Measurements from ENCODE around the gene DNER.
"Not testable (repeated sequence)": the region's sequence is repeated elsewhere in the genome, so short reads cannot be mapped to it uniquely, and the experiment has no call there.

DNER gene

GRCh38 chr2:229562472-229563127 is 151.8 kb downstream of the DNER start:
- no peak for DNase-seq

- DNase-seq, result no peak
Observed at GRCh38 chr2:229559986-229560385, 154.4 kb downstream of the DNER start.

GRCh38 chr2:229553091-229553490 is 161.3 kb downstream of the DNER start:
- no peak for DNase-seq

GRCh38 chr2:229543176-229543873 is 171.0 kb downstream of the DNER start:
- DNase-seq, result no peak

- DNase-seq, result no peak
Observed at GRCh38 chr2:229539628-229540027, 174.7 kb downstream of the DNER start.

- no peak for DNase-seq
Observed at GRCh38 chr2:229531594-229531993, 182.8 kb downstream of the DNER start.

GRCh38 chr2:229530434-229530833 is 183.9 kb downstream of the DNER start:
- no peak for DNase-seq

GRCh38 chr2:229528846-229529245 is 185.5 kb downstream of the DNER start:
- DNase-seq, result no peak

GRCh38 chr2:229526951-229527350 is 187.4 kb downstream of the DNER start:
- no peak for DNase-seq

GRCh38 chr2:229524799-229525198 is 189.6 kb downstream of the DNER start:
- DNase-seq, result no peak

- DNase-seq, result no peak
Observed at GRCh38 chr2:229523663-229524062, 190.7 kb downstream of the DNER start.

- no peak for DNase-seq
Observed at GRCh38 chr2:229521576-229521975, 192.8 kb downstream of the DNER start.

- DNase-seq, result no peak
Observed at GRCh38 chr2:229520691-229521096, 193.7 kb downstream of the DNER start.

- DNase-seq, result no peak
Observed at GRCh38 chr2:229519655-229520430, 194.5 kb downstream of the DNER start.

GRCh38 chr2:229514273-229514895 is 200.0 kb downstream of the DNER start:
- no peak for DNase-seq

GRCh38 chr2:229511524-229511923 is 202.8 kb downstream of the DNER start:
- no peak for DNase-seq

- not testable (repeated sequence) for DNase-seq
Observed at GRCh38 chr2:229506699-229507098, 207.7 kb downstream of the DNER start.

GRCh38 chr2:229501051-229501794 is 213.1 kb downstream of the DNER start:
- DNase-seq, result no peak

- DNase-seq, result no peak
Observed at GRCh38 chr2:229492034-229492433, 222.3 kb downstream of the DNER start.

- DNase-seq, result no peak
Observed at GRCh38 chr2:229490167-229490566, 224.2 kb downstream of the DNER start.

GRCh38 chr2:229489016-229489415 is 225.3 kb downstream of the DNER start:
- peak; percentile 43 for DNase-seq

GRCh38 chr2:229488232-229488631 is 226.1 kb downstream of the DNER start:
- no peak for DNase-seq

GRCh38 chr2:229486673-229487072 is 227.7 kb downstream of the DNER start:
- no peak for DNase-seq

All from midbrain (tissue), 1 donor.